GM23248 (cell line): Measurements from ENCODE around the gene CAMTA1. TPM values are rescaled to one million over a fixed set of nuclear protein-coding genes. Genes with fewer than 3 reads are reported as not detected.

Source experiments
- DNase-seq: peaks from one replicate; pipeline ENCODE4 v3.0.0-alpha.2; 2015
- H2AFZ ChIP-seq: fragments of 200-600 bp; sonication (generic); 2 replicates; pipeline ENCODE4 v1.6.1; 2016; ENCODE audit warnings: antibody characterized with exemption
- H3F3A ChIP-seq: fragments of 200-600 bp; sonication (generic); 2 replicates; pipeline ENCODE4 v1.6.1; 2016; ENCODE audit warnings: mild to moderate bottlenecking, antibody characterized with exemption, mixed run types; ENCODE audit not compliant: insufficient read depth
- H3K27ac ChIP-seq: fragments of 200-600 bp; sonication (generic); 2 replicates; pipeline ENCODE4 v1.5.1; 2016; ENCODE audit warnings: mild to moderate bottlenecking
- H3K27me3 ChIP-seq: fragments of 200-600 bp; sonication (generic); replicated peaks from 2 replicates; pipeline ENCODE4 v1.6.1; 2016; ENCODE audit warnings: mild to moderate bottlenecking; ENCODE audit not compliant: insufficient read depth
- H3K36me3 ChIP-seq: fragments of 200-600 bp; sonication (generic); 2 replicates; pipeline ENCODE4 v1.6.1; 2016; ENCODE audit warnings: low read depth, mild to moderate bottlenecking
- H3K4me1 ChIP-seq: fragments of 200-600 bp; sonication (generic); 2 replicates; pipeline ENCODE4 v1.6.1; 2016; ENCODE audit warnings: mild to moderate bottlenecking; ENCODE audit not compliant: insufficient read depth
- H3K4me2 ChIP-seq: fragments of 200-600 bp; sonication (generic); one replicate; pipeline ENCODE4 v1.6.1; 2016; ENCODE audit warnings: mild to moderate bottlenecking; ENCODE audit not compliant: unreplicated experiment
- H3K4me3 ChIP-seq: fragments of 200-600 bp; sonication (generic); 2 replicates; pipeline ENCODE4 v1.5.1; 2016; ENCODE audit warnings: mild to moderate bottlenecking
- H3K79me2 ChIP-seq: fragments of 200-600 bp; sonication (generic); 2 replicates; pipeline ENCODE4 v1.6.1; 2016; ENCODE audit warnings: mild to moderate bottlenecking; ENCODE audit not compliant: insufficient read depth
- H3K9ac ChIP-seq: fragments of 200-600 bp; sonication (generic); 2 replicates; pipeline ENCODE4 v1.6.1; 2016; ENCODE audit warnings: mild to moderate bottlenecking
- H3K9me2 ChIP-seq: fragments of 200-600 bp; sonication (generic); 2 replicates; pipeline ENCODE4 v1.6.1; 2016; ENCODE audit warnings: mixed run types, mild to moderate bottlenecking, moderate library complexity; ENCODE audit not compliant: insufficient read depth
- H3K9me3 ChIP-seq: fragments of 200-600 bp; sonication (generic); one replicate; pipeline ENCODE4 v1.6.1; 2017; ENCODE audit warnings: low read depth
- H4K20me1 ChIP-seq: fragments of 200-600 bp; sonication (generic); 2 replicates; pipeline ENCODE4 v1.6.0; 2016; ENCODE audit not compliant: insufficient read depth
- EZH2 ChIP-seq: fragments of 200-600 bp; sonication (generic); IDR thresholded peaks from 2 replicates; pipeline ENCODE4 v1.6.1; 2018; ENCODE audit warnings: antibody characterized with exemption, mild to moderate bottlenecking; ENCODE audit not compliant: insufficient read depth, poor library complexity, severe bottlenecking
- EZH2phosphoT487 ChIP-seq: fragments of 200-600 bp; sonication (generic); IDR thresholded peaks from 2 replicates; pipeline ENCODE4 v1.6.1; 2018; ENCODE audit warnings: antibody characterized with exemption, moderate library complexity, mild to moderate bottlenecking, low read depth; ENCODE audit not compliant: insufficient read depth
- WGBS, 2 experiments: methylation state at CpG; one replicate each; pipeline ENCODE4 v1.1.6; 2015 to 2017; ENCODE audit warnings: low lambda C conversion rate in 2 of 2, low coverage in 1 of 2; ENCODE audit errors: missing lambda C conversion rate in 2 of 2; 5-methylcytosine and 5-hydroxymethylcytosine counted together
- in situ Hi-C: fragments of 300-500 bp; cut with MboI; formaldehyde crosslinking; loops from 2 replicates; pipeline ENCODE4 v1.15.0; 2020
- polyA plus RNA-seq: library from polyadenylated mRNA; unstranded; fragments of >200 nt; fragmentation: Nextera tagmentation; extraction: Ambion mirVana; gene quantifications from 2 replicates; pipeline ENCODE4 v1.2.1, GENCODE V29; 2016
- total RNA-seq: library from RNA; depleted of rRNA; stranded (reverse); fragments of >200 nt; shearing (Covaris generic); gene quantifications from 2 replicates; pipeline ENCODE4 v1.2.3, GENCODE V29; 2014

CAMTA1 gene
- total and polyA plus RNA-seq, 2 experiments from 2014 or later = 50.1 to 165 TPM

DNA sequence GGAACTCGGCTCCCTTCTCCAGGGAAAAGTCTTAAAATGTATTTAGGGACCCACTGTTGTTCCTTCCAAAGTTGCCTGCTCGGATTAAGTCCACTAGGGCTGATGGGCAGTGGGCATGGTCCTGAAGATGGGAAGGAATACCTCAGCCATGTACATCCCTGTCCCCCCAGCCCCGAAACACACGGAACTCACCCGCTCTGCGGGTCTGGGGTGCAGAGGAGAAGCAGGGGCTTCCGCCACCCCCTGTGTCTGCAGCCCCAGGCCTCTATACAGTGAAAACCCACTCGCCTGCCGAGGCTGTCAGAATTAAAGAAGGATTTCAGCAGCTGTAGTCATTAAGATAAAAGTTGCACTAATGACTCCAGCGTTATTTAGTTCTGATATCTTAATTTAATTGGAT, 773.2 kb downstream of the CAMTA1 start:
- DNase-seq = no peak
- TF ChIP-seq EZH2 = no peak
- TF ChIP-seq EZH2phosphoT487 = no peak
- in situ Hi-C loops = no loop called here

DNA sequence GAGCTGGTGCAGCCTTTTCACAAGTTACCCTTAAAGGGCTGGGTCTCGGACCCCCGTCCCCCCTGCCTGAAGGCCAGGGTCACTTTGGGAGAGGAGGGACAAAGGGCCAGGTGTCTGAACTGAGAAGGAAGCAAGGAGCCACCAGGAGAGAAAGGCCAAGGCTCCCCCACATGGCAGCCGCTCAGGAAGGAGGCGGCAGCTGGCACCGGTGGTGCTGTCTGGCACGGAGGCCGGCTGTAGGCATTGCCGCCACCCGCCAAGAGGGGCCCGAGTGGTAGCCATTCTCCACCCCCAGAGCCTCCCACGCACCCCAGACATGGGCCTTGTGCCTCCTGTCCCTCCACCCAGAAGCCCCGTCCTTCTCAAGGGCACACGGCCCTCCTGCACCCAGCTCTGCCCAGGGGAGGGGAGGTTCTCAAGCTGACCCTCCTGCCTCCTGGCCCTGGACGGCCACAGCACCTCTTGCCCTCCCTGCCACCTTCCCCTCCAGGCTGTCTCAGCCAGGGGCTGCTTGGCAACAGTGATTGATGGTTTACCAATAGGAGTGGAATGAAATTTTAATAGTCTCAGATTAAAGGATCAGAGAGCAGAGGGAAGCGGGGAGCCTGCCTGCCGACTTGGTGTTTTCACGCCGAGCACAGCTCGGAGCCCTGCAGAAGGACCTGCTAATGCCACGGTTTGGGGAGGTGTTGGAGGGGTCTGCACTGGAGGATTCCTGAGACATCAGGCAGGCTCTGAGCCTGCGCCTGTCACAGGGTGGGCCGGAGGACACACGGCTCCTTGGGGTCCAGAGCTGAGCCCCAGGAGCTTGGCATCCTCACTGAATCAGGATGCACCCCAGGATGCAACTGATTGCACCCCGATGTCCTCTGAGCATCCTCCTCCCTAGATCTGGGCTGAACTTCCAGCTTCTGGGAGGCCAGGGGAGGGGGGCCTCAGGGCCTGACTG, 773.9 kb downstream of the CAMTA1 start:
- Histone ChIP-seq H3K79me2 (no peaks in the 10 kb centered on the region), H4K20me1 (no peaks in the 10 kb centered on the region), H3F3A (no peaks in the 10 kb centered on the region), H3K4me2 (no peak overlapping the region), H3K9me3 (no peaks in the 10 kb centered on the region), H3K4me1 (no peaks in the 10 kb centered on the region), H3K9ac (no peak overlapping the region), H3K27ac (no peak overlapping the region), H2AFZ (no peak overlapping the region), H3K9me2 (no peaks in the 10 kb centered on the region), H3K4me3 (no peak overlapping the region), H3K36me3 (no peaks in the 10 kb centered on the region), H3K27me3 (no peaks in the 10 kb centered on the region)
- in situ Hi-C loops = no loop called here
- TF ChIP-seq EZH2phosphoT487 (no peak), EZH2 (no peak)
- DNase-seq = no peak
- WGBS, 2 experiments = 73 to 76% methylated on average over 20 to 24 of the region's 24 CpGs

More for the DNA sequence above, 773.2 kb downstream of the CAMTA1 start:
- no peaks in the 10 kb centered on the region for H3K79me2 ChIP-seq
- H3F3A ChIP-seq = no peaks in the 10 kb centered on the region
- no peak overlapping the region for H2AFZ ChIP-seq
- H3K9ac ChIP-seq = no peak overlapping the region
- no peaks in the 10 kb centered on the region for H3K4me1 ChIP-seq
- no peak overlapping the region for H3K27ac ChIP-seq
- no peaks in the 10 kb centered on the region for H3K9me3 ChIP-seq
- H3K9me2 ChIP-seq = no peaks in the 10 kb centered on the region
- 89% methylated on average over 10 of the region's 10 CpGs for WGBS, 2 experiments
- H3K4me3 ChIP-seq = no peak overlapping the region
- no peaks in the 10 kb centered on the region for H3K36me3 ChIP-seq
- H3K27me3 ChIP-seq = no peaks in the 10 kb centered on the region
- no peak overlapping the region for H3K4me2 ChIP-seq
- no peaks in the 10 kb centered on the region for H4K20me1 ChIP-seq

DNA sequence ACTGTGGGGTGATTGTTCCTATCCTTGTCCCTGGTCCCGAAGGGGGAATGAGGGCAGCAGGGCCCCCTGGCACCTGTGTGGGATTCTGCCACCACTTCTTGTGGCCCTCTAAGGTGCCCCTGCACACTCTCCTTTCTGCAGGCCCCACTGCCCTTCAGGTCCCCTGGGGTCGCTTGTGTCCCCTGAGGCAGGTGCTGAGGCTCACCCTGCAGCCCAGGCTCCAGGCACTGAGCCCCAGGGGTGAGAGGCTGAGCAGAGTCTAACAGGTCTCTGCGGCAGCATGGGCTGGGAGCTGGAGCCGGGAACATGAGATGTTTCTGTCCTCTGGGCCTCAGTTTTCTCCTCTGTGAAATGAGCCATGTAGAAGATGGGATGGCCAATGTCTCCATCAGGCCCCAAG, 774.9 kb downstream of the CAMTA1 start:
- Histone ChIP-seq H4K20me1 (no peaks in the 10 kb centered on the region), H3F3A (no peaks in the 10 kb centered on the region), H3K4me2 (no peak overlapping the region), H3K9me3 (no peaks in the 10 kb centered on the region), H3K4me1 (no peaks in the 10 kb centered on the region), H3K27me3 (no peaks in the 10 kb centered on the region), H3K4me3 (no peak overlapping the region), H3K27ac (no peak overlapping the region), H3K9me2 (no peaks in the 10 kb centered on the region), H3K79me2 (no peaks in the 10 kb centered on the region), H2AFZ (no peak overlapping the region), H3K36me3 (no peaks in the 10 kb centered on the region), H3K9ac (no peak overlapping the region)
- TF ChIP-seq EZH2 = no peak
- no peak for TF ChIP-seq EZH2phosphoT487
- in situ Hi-C loops = no loop called here
- no peak for DNase-seq
- 73 to 82% methylated on average over 4 of the region's 4 CpGs for WGBS, 2 experiments

- Histone ChIP-seq H3K9me3 (no peaks in the 10 kb centered on the region), H4K20me1 (no peaks in the 10 kb centered on the region), H3F3A (no peaks in the 10 kb centered on the region), H2AFZ (no peak overlapping the region), H3K4me1 (no peaks in the 10 kb centered on the region), H3K4me2 (no peak overlapping the region), H3K79me2 (no peaks in the 10 kb centered on the region), H3K36me3 (no peaks in the 10 kb centered on the region), H3K27me3 (no peaks in the 10 kb centered on the region), H3K27ac (no peak overlapping the region), H3K9ac (no peak overlapping the region), H3K9me2 (no peaks in the 10 kb centered on the region), H3K4me3 (no peak overlapping the region)
- in situ Hi-C loops = no loop called here
- no peak for TF ChIP-seq EZH2phosphoT487
- no peak for TF ChIP-seq EZH2
- WGBS, 2 experiments = 86 to 91% methylated on average over 13 to 15 of the region's 15 CpGs
- DNase-seq = no peak
Measured at GRCh38 chr1:7560601-7561181, 775.4 kb downstream of the CAMTA1 start.
